PC-3 (cell line): ENCODE data around the gene ACY1.

ENCODE experiments used
- CTCF ChIP-seq: fragments of 300-600 bp; sonication (generic); conservative IDR thresholded peaks from 2 replicates; pipeline ENCODE4 v1.5.1; 2017; ENCODE audit warnings: antibody characterized with exemption, low read depth, mild to moderate bottlenecking, low read length
- EZH2 ChIP-seq: fragments of 300-600 bp; sonication (generic); IDR thresholded peaks from one replicate; pipeline ENCODE4 v1.6.1; 2017; ENCODE audit warnings: antibody characterized with exemption, mild to moderate bottlenecking, low read length; ENCODE audit not compliant: unreplicated experiment

DNA sequence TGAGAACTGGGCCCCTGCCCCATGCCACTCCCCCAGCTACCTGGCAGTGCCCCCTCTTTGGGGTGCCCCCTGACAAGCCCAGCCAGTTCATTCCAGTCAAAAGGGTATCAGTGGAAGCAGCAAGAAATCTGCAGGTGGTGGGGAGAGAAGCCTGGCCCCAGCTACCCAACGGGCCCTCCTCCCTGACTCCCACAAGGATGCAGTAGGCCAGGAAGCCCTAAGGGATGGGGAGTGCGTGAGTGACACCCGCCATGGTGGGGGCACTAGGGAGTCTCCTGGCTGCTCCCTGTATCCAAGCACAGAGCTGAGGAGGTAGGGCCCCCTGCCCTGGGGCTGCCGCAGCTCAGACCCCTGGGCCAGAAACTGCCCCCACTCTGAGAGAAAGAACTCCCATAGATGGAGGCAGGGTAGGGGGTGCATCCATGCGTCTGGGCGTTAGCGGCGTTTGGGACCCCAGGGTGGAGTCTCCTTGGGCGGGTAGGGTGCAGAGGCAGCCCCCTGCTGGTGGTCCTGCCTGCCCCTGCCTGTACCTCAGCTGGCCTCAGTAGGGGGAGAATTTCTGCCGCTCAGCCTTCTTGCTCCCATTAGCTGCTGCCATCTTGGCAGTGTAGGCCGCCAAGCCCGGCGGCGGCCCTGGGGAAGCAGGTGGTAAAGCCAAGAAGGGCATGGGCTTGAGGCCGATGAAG is 25.7 kb upstream of the ACY1 start:
- TF ChIP-seq CTCF (no peak), EZH2 (no peak)
